H1 (cell line): ENCODE results near the gene BNC2. TPM values are rescaled to one million over a fixed set of nuclear protein-coding genes. Genes with fewer than 3 reads are reported as not detected.

Experiments used
- CTCF ChIA-PET: fragments of 300-600 bp; sonication (Branson Sonifier 250); formaldehyde crosslinking; loops from one replicate; lab custom pipeline; 2021; ENCODE audit not compliant: partially characterized antibody; lab: Charles Lee
- POLR2A ChIA-PET: fragments of 300-600 bp; sonication (Branson Sonifier 250); formaldehyde crosslinking; loops from one replicate; lab custom pipeline; 2021; ENCODE audit warnings: inconsistent platforms; ENCODE audit not compliant: partially characterized antibody; lab: Charles Lee
- DNase-seq, 2 experiments: peaks; one replicate each; pipeline versions ENCODE4 v3.0.0 to v3.0.0-alpha.2; 2010 to 2022; ENCODE audit warnings: low spot score in 2 of 2, low read depth in 1 of 2, mixed read lengths in 1 of 2
- FAIRE-seq: peaks from 2 replicates; lab custom pipeline; 2011; peaks lifted over from hg19 to GRCh38; lab: Jason Lieb, UNC
- H2AFZ ChIP-seq: 2 replicates; pipeline ENCODE4 v1.8.1; 2012; ENCODE audit warnings: low read length, inconsistent platforms
- H2AK5ac ChIP-seq: 2 replicates; pipeline ENCODE4 v1.6.1; 2013; ENCODE audit warnings: low read depth, low read length
- H2BK120ac ChIP-seq: replicated peaks from 2 replicates; pipeline ENCODE3; 2013; ENCODE audit warnings: low read depth, low read length, inconsistent platforms
- H2BK12ac ChIP-seq: 2 replicates; pipeline ENCODE4 v1.6.1; 2013; ENCODE audit warnings: low read depth, low read length
- H2BK15ac ChIP-seq: 2 replicates; pipeline ENCODE4 v1.6.1; 2013; ENCODE audit warnings: low read length
- H2BK20ac ChIP-seq: 2 replicates; pipeline ENCODE4 v1.6.1; 2013; ENCODE audit warnings: low read length
- H2BK5ac ChIP-seq: 2 replicates; pipeline ENCODE4 v1.6.1; 2013; ENCODE audit warnings: low read depth, low read length
- H3K14ac ChIP-seq: 2 replicates; pipeline ENCODE4 v1.6.1; 2013; ENCODE audit warnings: inconsistent platforms; ENCODE audit not compliant: insufficient read length
- H3K18ac ChIP-seq: 2 replicates; pipeline ENCODE4 v1.6.1; 2013; ENCODE audit warnings: low read length; ENCODE audit errors: extremely low read depth
- H3K23ac ChIP-seq: 2 replicates; pipeline ENCODE4 v1.6.1; 2013; ENCODE audit warnings: inconsistent platforms; ENCODE audit not compliant: insufficient read length
- H3K23me2 ChIP-seq: 2 replicates; pipeline ENCODE4 v1.6.1; 2013; ENCODE audit warnings: low read depth, low read length
- H3K27ac ChIP-seq: 2 replicates; pipeline ENCODE4 v1.6.1; 2011; ENCODE audit warnings: low read depth, low read length, inconsistent platforms
- H3K27me3 ChIP-seq, 4 experiments: replicated peaks in 1 of 4; 1 replicate in 1 of 4; 2 replicates in 3 of 4; pipeline versions ENCODE4 v1.6.1 to v1.8.1; 2011 to 2013; ENCODE audit warnings: low read length in 3 of 4, mild to moderate bottlenecking in 3 of 4, inconsistent platforms in 2 of 4, mixed read lengths in 2 of 4, moderate library complexity in 1 of 4; ENCODE audit not compliant: control insufficient read depth in 3 of 4, insufficient read depth in 3 of 4; ENCODE audit errors: extremely low read depth in 1 of 4
- H3K36me3 ChIP-seq, 4 experiments: 2 replicates each; pipeline versions ENCODE4 v1.6.1 to v1.8.1; 2011 to 2013; ENCODE audit warnings: mild to moderate bottlenecking in 4 of 4, low read length in 3 of 4, moderate library complexity in 2 of 4, control low read depth in 1 of 4, inconsistent platforms in 1 of 4; ENCODE audit not compliant: insufficient read depth in 4 of 4, control insufficient read depth in 2 of 4
- H3K4ac ChIP-seq: replicated peaks from 2 replicates; pipeline ENCODE3; 2013; ENCODE audit warnings: low read length, low read depth, mixed read lengths, inconsistent platforms; ENCODE audit not compliant: insufficient read length
- H3K4me1 ChIP-seq, 4 experiments: replicated peaks in 1 of 4; 1 replicate in 1 of 4; 2 replicates in 3 of 4; pipeline versions ENCODE4 v1.6.1 to v1.8.1; 2011 to 2013; ENCODE audit warnings: low read length in 3 of 4, inconsistent platforms in 2 of 4, mixed read lengths in 1 of 4; ENCODE audit not compliant: insufficient read depth in 4 of 4, control insufficient read depth in 3 of 4
- H3K4me2 ChIP-seq, 2 experiments: 2 replicates each; pipeline versions ENCODE4 v1.6.1 to v1.8.1; 2011 to 2013; ENCODE audit warnings: low read depth in 2 of 2, low read length in 2 of 2, control low read depth in 1 of 2, inconsistent platforms in 1 of 2, mild to moderate bottlenecking in 1 of 2; ENCODE audit not compliant: insufficient read depth in 1 of 2
- H3K4me3 ChIP-seq, 4 experiments: fragments of 200-600, 300-600 bp in 1 of 4; sonication (generic), shearing (Covaris generic), sonication (Bioruptor Twin) in 1 of 4; 2 replicates each; pipeline versions ENCODE4 v1.5.1 to v1.8.1; 2011 to 2016; ENCODE audit warnings: low read length in 4 of 4, low read depth in 3 of 4, control low read depth in 2 of 4, inconsistent platforms in 2 of 4, mild to moderate bottlenecking in 2 of 4, mixed read lengths in 1 of 4, moderate library complexity in 1 of 4; ENCODE audit not compliant: insufficient read depth in 2 of 4; ENCODE audit errors: extremely low read depth in 1 of 4
- H3K56ac ChIP-seq: replicated peaks from 2 replicates; pipeline ENCODE3; 2013; ENCODE audit warnings: low read depth, mild to moderate bottlenecking, mixed read lengths, low read length, inconsistent platforms; ENCODE audit not compliant: insufficient read length
- H3K79me1 ChIP-seq: 2 replicates; pipeline ENCODE4 v1.6.1; 2013; ENCODE audit warnings: low read depth, low read length, control low read depth
- H3K79me2 ChIP-seq, 2 experiments: 2 replicates each; pipeline versions ENCODE4 v1.6.1 to v1.8.1; 2012 to 2013; ENCODE audit warnings: low read length in 2 of 2, mild to moderate bottlenecking in 2 of 2, inconsistent platforms in 1 of 2; ENCODE audit not compliant: insufficient read depth in 2 of 2, control insufficient read depth in 1 of 2
- H3K9ac ChIP-seq, 4 experiments: replicated peaks in 1 of 4; 1 replicate in 1 of 4; 2 replicates in 3 of 4; pipeline versions ENCODE4 v1.6.1 to v1.8.1; 2011 to 2013; ENCODE audit warnings: low read depth in 3 of 4, low read length in 3 of 4, control low read depth in 2 of 4, mild to moderate bottlenecking in 2 of 4, moderate library complexity in 2 of 4, inconsistent platforms in 1 of 4; ENCODE audit errors: extremely low read depth in 1 of 4
- H3K9me3 ChIP-seq, 2 experiments: 2 replicates each; pipeline versions ENCODE4 v1.6.1 to v1.8.1; 2012 to 2013; ENCODE audit warnings: mild to moderate bottlenecking in 2 of 2, moderate library complexity in 2 of 2, control low read depth in 1 of 2, inconsistent platforms in 1 of 2, low read depth in 1 of 2, low read length in 1 of 2, mixed read lengths in 1 of 2; ENCODE audit not compliant: insufficient read depth in 2 of 2
- H4K20me1 ChIP-seq, 2 experiments: replicated peaks in 1 of 2; 2 replicates each; pipeline versions ENCODE3 to v1.8.1; 2011 to 2013; ENCODE audit warnings: inconsistent platforms in 2 of 2, low read length in 2 of 2, mild to moderate bottlenecking in 1 of 2; ENCODE audit not compliant: insufficient read depth in 2 of 2, control insufficient read depth in 1 of 2
- H4K5ac ChIP-seq: 2 replicates; pipeline ENCODE4 v1.6.1; 2013; ENCODE audit warnings: low read length, low read depth, mixed read lengths, inconsistent platforms; ENCODE audit not compliant: insufficient read length
- H4K8ac ChIP-seq: 2 replicates; pipeline ENCODE4 v1.8.0; 2013; ENCODE audit warnings: mild to moderate bottlenecking, moderate library complexity, low read length, inconsistent platforms; ENCODE audit not compliant: insufficient read depth; ENCODE audit errors: extremely low read depth
- H4K91ac ChIP-seq: replicated peaks from 2 replicates; pipeline ENCODE3; 2013; ENCODE audit warnings: low read length, mixed read lengths, inconsistent platforms; ENCODE audit not compliant: insufficient read length
- CEBPB ChIP-seq: IDR thresholded peaks from 2 replicates; pipeline ENCODE4 v1.6.1; 2012; ENCODE audit warnings: low read depth, low read length
- POLR2AphosphoS5 ChIP-seq: IDR thresholded peaks from 2 replicates; pipeline ENCODE4 v1.6.1; 2011; ENCODE audit warnings: low read depth, low read length
- WGBS, 2 experiments: shearing (Covaris generic) in 1 of 2; methylation state at CpG; one replicate each; pipeline versions ENCODE4 v1.1.6 to v1.1.7; 2013 to 2015; ENCODE audit warnings: low lambda C conversion rate in 2 of 2, mixed read lengths in 2 of 2, inconsistent platforms in 1 of 2, low coverage in 1 of 2, missing lambda C conversion rate in 1 of 2; ENCODE audit not compliant: insufficient replicate concordance in 2 of 2, insufficient coverage in 1 of 2, insufficient read length in 1 of 2; ENCODE audit errors: extremely low coverage in 1 of 2, missing lambda C conversion rate in 1 of 2; 5-methylcytosine and 5-hydroxymethylcytosine counted together
- polyA plus RNA-seq, 7 experiments: library from polyadenylated mRNA; depleted of rRNA in 3 of 7; stranded (reverse) in 5 of 7; unstranded in 2 of 7; fragments of >200 nt in 5 of 7; fragments of 200-250 nt in 2 of 7; gene quantifications; 1 replicate in 5 of 7; 2 replicates in 1 of 7; 4 replicates in 1 of 7; pipeline versions ENCODE4 v1.2.1 to v1.2.3, GENCODE V29; 2011 to 2013; ENCODE audit warnings: missing spikeins in 2 of 7, mixed read lengths in 2 of 7
- total RNA-seq: library from RNA; stranded (reverse); fragmentation: NEBNext Ultra II Directional; extraction: Animal tissue kit (Norgen Biotek cat#: 25700); gene quantifications from 2 replicates; pipeline ENCODE4 v1.2.1, GENCODE V29; 2021

The BNC2 gene
- total and polyA plus RNA-seq, 2 of the 8 experiments (the other 6 are each of a cell fraction or from before 2014, with no cell fraction given), result 16.0 to 26.8 TPM

- H2BK120ac ChIP-seq, result no peak overlapping the region
- POLR2A ChIA-PET, result no interaction called here
- H4K20me1 ChIP-seq, result no peaks in the 10 kb centered on the region
- 82% methylated on average over 8 of the region's 8 CpGs; no CpG with 5 or more reads in 1 of the 2 experiments for WGBS, 2 experiments
- no peak overlapping the region for H2BK12ac ChIP-seq
- H3K79me2 ChIP-seq, result no peaks in the 10 kb centered on the region
- H3K56ac ChIP-seq, result no peak overlapping the region
- H2BK15ac ChIP-seq, result no peak overlapping the region
- no peak overlapping the region for H3K18ac ChIP-seq
- no peak overlapping the region for H3K4me2 ChIP-seq
- no peak overlapping the region for H2AFZ ChIP-seq
- CTCF ChIA-PET, result interaction anchor here (0.6 kb wide), 2 partner anchors 184 to 489 kb away, joined by 3 to 4 read pairs; no protein-coding TSS in a partner anchor
- H2BK5ac ChIP-seq, result no peak overlapping the region
- H3K23ac ChIP-seq, result no peak overlapping the region
- H3K23me2 ChIP-seq, result no peaks in the 10 kb centered on the region
- no peak overlapping the region for H3K4me3 ChIP-seq
- no peak overlapping the region for H4K91ac ChIP-seq
- H3K4me1 ChIP-seq, result peaks cover 0 to 16% (median 8%) of the 10 kb centered on the region in 4 experiments; a peak in 4 of 7 replicates
- no peak overlapping the region for H3K4ac ChIP-seq
- H3K27ac ChIP-seq, result no peak overlapping the region
- H3K27me3 ChIP-seq, result no peaks in the 10 kb centered on the region
- H3K14ac ChIP-seq, result no peak overlapping the region
- H2AK5ac ChIP-seq, result no peak overlapping the region
- no peak overlapping the region for H3K9ac ChIP-seq
- H3K9me3 ChIP-seq, result no peaks in the 10 kb centered on the region
- FAIRE-seq, result no peak
- no peaks in the 10 kb centered on the region for H3K79me1 ChIP-seq
- no peak overlapping the region for H4K8ac ChIP-seq
- H4K5ac ChIP-seq, result no peak overlapping the region
- no peak for TF ChIP-seq POLR2AphosphoS5
- TF ChIP-seq CEBPB, result no peak
- H2BK20ac ChIP-seq, result no peak overlapping the region
- 0 out of 8 replicates have a peak, but pooled peaks cover 0 to 2% (median 0%) of the 10 kb centered on the region in 4 experiments for H3K36me3 ChIP-seq
- no peak for DNase-seq
Measured at GRCh38 chr9:16425562-16426231, 444.8 kb downstream of the BNC2 start.
